ENCODE results near the gene PCDHA11.
"Not testable (repeated sequence)": the region's sequence is repeated elsewhere in the genome, so short reads cannot be mapped to it uniquely, and the experiment has no call there.

PCDHA11 gene, protein sequence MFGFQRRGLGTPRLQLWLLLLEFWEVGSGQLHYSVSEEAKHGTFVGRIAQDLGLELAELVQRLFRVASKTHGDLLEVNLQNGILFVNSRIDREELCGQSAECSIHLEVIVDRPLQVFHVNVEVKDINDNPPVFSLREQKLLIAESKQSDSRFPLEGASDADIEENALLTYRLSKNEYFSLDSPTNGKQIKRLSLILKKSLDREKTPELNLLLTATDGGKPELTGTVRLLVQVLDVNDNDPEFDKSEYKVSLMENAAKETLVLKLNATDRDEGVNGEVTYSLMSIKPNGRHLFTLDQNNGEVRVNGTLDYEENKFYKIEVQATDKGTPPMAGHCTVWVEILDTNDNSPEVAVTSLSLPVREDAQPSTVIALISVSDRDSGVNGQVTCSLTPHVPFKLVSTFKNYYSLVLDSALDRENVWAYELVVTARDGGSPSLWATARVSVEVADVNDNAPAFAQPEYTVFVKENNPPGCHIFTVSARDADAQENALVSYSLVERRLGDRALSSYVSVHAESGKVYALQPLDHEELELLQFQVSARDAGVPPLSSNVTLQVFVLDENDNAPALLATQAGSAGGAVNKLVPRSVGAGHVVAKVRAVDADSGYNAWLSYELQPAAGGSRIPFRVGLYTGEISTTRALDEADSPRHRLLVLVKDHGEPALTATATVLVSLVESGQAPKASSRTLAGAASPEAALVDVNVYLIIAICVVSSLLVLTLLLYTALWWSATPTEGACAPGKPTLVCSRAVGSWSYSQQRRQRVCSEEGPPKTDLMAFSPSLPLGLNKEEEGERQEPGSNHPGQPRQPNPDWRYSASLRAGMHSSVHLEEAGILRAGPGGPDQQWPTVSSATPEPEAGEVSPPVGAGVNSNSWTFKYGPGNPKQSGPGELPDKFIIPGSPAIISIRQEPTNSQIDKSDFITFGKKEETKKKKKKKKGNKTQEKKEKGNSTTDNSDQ

DNA sequence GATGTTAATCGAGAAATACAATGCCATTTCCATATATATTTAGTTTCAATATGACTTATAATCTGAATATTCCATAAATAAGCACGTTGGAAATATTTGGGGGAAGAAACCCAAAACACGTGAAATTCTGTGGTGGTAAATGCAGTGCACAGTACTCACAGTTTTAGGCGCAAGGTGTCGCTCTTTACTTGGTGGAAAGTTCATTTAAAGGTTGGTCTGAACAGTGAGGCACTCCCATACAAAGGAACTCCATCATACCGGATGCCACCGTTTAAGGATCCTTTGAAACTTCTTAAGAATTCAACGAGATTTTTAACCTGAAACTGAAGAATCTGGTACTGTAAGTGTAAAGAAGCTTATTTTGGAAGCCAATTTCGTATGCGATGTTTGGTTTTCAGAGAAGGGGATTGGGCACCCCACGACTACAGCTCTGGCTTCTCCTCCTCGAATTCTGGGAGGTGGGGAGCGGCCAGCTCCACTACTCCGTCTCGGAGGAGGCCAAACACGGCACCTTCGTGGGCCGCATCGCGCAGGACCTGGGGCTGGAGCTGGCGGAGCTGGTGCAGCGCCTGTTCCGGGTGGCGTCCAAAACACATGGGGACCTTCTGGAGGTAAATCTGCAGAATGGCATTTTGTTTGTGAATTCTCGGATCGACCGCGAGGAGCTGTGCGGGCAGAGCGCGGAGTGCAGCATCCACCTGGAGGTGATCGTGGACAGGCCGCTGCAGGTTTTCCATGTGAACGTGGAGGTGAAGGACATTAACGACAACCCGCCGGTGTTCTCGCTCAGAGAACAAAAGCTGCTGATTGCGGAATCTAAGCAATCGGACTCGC is at the start of gene PCDHA11:
Gene PCDHA11, plus strand, starts transcription at position 237 of the 834 bp plus-strand sequence. Its CDS starts 147 bp downstream, at position 384.
- DNase-seq (ENCODE audit: low read depth) = no peak
- H3K4me3 ChIP-seq (ENCODE audit: low read depth, low read length) = no peak within 1 kb of the TSS

DNA sequence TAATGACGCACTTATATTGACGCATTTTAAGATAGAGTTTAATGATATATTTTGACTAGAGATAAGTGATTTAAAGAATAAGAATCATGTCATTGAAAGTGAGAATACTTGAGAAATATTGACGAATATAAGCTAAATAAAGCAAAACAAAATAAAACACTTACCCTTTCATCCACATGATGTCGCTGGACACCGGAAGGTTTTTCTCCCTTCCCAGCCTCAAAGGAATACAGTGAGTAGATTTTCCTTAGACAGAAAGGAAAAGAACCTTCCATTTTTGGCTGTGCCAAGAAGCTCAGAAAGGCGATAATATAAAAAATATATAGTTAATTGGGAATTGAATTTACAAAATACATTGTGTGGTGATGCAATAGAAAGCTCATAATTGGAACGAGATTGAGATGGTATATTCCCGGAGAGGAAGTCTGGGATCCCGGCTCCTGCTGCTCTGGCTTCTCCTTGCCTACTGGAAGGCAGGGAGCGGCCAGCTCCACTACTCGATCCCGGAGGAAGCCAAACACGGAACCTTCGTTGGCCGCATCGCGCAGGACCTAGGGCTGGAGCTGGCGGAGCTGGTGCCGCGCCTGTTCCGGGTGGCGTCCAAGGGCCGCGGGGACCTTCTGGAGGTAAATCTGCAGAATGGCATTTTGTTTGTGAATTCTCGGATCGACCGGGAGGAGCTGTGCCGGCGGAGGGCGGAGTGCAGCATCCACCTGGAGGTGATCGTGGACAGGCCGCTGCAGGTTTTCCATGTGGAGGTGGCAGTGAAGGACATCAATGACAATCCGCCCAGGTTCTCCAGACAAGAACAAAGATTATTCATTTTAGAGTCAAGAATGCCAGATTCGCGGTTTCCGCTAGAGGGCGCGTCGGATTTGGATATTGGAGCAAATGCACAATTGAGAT is 47.1 kb upstream of the PCDHA11 start, which contains the start of gene PCDHA5:
Gene PCDHA5, plus strand, starts transcription at position 239 of the 906 bp plus-strand sequence.
- no peak within 1 kb of the TSS for H3K4me3 ChIP-seq (ENCODE audit: low read depth, low read length)
- DNase-seq (ENCODE audit: low read depth) = no peak

DNA sequence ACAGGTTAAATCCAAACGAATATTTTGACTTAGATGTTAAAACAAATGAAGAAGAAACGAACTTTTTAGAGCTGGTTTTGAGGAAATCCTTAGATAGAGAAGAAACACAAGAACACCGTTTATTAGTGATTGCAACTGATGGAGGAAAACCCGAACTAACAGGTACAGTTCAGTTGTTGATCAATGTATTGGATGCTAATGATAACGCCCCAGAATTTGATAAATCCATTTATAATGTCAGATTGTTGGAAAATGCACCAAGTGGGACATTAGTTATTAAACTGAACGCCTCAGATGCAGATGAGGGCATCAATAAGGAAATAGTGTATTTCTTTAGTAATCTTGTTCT is 46.5 kb upstream of the PCDHA11 start:
- H3K4me3 ChIP-seq (ENCODE audit: low read depth, low read length) = no peak overlapping the region
- no peak for DNase-seq (ENCODE audit: low read depth)

DNA sequence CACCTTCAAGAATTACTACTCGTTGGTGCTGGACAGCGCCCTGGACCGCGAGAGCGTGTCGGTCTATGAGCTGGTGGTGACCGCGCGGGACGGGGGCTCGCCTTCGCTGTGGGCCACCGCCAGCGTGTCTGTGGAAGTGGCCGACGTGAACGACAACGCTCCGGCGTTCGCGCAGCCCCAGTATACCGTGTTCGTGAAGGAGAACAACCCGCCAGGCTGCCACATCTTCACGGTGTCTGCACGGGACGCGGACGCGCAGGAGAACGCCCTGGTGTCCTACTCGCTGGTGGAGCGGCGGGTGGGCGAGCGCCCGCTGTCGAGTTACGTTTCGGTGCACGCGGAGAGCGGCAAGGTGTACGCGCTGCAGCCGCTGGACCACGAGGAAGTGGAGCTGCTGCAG is 45.8 kb upstream of the PCDHA11 start:
- not testable (repeated sequence) for H3K4me3 ChIP-seq (ENCODE audit: low read depth, low read length); DNase-seq (ENCODE audit: low read depth)

DNA sequence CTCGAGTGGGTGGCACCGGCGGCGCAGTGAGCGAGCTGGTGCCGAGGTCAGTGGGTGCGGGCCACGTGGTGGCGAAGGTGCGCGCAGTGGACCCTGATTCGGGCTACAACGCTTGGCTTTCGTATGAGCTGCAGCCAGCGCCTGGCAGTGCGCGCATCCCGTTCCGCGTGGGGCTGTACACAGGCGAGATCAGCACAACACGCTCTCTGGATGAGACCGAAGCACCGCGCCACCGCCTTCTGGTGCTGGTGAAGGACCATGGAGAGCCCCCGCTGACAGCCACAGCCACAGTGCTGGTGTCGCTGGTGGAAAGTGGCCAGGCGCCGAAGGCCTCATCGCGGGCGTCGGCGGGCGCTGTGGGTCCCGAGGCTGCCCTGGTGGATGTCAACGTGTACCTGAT is 45.3 kb upstream of the PCDHA11 start:
- no peak for DNase-seq (ENCODE audit: low read depth)
- no peak overlapping the region for H3K4me3 ChIP-seq (ENCODE audit: low read depth, low read length)

DNA sequence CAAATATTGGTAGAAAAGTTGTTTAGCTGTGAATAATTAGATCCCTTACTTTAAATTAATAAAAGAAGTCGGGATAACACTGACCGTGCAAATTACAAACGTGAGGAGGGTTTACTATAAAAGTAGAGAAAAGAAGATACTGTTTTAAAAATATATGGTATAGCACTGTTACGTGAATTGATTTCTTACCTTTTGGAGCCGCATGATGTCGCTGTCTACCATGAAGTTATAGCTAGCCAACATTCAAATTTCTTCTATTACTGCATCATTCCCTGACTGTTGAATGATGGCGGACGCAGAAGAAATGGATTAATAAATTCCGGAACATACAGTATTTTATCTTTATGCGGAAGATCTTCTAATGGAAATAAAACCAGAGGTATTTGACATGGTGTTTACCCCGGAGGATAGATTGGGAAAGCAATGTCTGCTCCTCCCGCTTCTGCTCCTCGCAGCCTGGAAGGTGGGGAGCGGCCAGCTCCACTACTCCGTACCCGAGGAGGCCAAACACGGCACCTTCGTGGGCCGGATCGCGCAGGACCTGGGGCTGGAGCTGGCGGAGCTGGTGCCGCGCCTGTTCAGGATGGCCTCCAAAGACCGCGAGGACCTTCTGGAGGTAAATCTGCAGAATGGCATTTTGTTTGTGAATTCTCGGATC is 40.9 kb upstream of the PCDHA11 start, which contains the start of gene PCDHA6:
Gene PCDHA6, plus strand, starts transcription at position 257 of the 658 bp plus-strand sequence. Its CDS starts 132 bp downstream, at position 389.
- peak within 1 kb of the TSS; percentile 23 for H3K4me3 ChIP-seq (ENCODE audit: low read depth, low read length)

DNA sequence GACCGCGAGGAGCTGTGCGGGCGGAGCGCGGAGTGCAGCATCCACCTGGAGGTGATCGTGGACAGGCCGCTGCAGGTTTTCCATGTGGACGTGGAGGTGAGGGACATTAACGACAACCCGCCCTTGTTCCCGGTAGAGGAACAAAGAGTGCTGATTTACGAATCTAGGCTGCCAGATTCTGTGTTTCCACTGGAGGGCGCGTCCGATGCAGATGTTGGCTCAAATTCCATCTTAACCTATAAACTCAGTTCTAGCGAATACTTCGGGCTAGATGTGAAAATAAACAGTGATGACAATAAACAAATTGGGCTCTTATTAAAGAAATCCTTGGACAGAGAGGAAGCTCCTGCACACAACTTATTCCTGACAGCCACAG is 40.4 kb upstream of the PCDHA11 start:
- H3K4me3 ChIP-seq (ENCODE audit: low read depth, low read length) = no peak overlapping the region
- DNase-seq (ENCODE audit: low read depth) = no peak

More for the DNA sequence above, 40.9 kb upstream of the PCDHA11 start, which contains the start of gene PCDHA6:
- DNase-seq (ENCODE audit: low read depth) = no peak

DNA sequence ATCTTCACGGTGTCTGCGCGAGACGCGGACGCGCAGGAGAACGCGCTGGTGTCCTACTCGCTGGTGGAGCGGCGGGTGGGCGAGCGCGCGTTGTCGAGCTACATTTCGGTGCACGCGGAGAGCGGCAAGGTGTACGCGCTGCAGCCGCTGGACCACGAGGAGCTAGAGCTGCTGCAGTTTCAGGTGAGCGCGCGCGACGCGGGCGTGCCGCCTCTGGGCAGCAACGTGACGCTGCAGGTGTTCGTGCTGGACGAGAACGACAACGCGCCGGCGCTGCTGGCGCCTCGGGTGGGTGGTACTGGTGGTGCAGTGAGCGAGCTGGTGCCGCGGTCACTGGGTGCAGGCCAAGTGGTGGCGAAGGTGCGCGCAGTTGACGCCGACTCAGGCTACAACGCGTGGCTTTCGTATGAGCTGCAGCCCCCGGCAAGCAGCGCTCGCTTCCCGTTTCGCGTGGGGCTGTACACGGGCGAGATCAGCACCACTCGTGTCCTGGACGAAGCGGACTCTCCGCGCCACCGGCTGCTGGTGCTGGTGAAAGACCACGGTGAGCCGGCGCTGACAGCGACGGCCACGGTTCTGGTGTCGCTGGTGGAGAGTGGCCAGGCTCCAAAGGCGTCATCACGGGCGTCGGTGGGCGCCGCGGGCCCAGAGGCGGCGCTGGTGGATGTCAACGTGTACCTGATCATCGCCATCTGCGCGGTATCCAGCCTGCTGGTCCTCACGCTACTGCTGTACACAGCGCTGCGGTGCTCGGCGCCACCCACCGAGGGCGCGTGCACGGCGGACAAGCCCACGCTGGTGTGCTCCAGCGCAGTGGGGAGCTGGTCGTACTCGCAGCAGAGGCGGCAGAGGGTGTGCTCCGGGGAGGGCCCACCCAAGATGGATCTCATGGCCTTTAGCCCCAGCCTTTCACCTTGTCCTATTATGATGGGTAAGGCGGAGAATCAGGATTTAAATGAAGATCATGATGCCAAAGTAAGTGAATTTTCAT is 39.0 kb upstream of the PCDHA11 start:
- not testable (repeated sequence) for DNase-seq (ENCODE audit: low read depth); H3K4me3 ChIP-seq (ENCODE audit: low read depth, low read length)

DNA sequence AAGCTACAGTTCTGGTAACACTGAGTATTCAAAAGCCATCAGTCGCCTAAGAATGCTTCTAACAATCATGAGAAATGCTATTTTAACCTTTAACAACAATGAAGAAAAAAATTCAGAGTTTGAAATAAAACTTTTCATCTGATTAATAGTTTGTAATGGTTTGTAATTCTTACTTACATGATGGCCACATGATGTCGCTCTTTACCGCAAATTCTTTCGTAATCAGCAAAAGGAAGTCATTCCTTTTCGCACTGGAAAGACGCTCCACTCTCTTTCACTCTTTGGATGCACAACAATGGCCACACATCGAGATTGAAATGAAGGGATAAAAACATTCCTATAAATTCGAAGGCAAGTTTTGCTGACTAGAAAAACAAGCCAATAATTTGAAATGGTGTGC is 34.8 kb upstream of the PCDHA11 start, which contains the start of gene PCDHA7:
Gene PCDHA7, plus strand, starts transcription at position 277 of the 400 bp plus-strand sequence. Its CDS starts 115 bp downstream, at position 392.
- H3K4me3 ChIP-seq (ENCODE audit: low read depth, low read length) = peak within 1 kb of the TSS; percentile 26
- DNase-seq (ENCODE audit: low read depth) = no peak

DNA sequence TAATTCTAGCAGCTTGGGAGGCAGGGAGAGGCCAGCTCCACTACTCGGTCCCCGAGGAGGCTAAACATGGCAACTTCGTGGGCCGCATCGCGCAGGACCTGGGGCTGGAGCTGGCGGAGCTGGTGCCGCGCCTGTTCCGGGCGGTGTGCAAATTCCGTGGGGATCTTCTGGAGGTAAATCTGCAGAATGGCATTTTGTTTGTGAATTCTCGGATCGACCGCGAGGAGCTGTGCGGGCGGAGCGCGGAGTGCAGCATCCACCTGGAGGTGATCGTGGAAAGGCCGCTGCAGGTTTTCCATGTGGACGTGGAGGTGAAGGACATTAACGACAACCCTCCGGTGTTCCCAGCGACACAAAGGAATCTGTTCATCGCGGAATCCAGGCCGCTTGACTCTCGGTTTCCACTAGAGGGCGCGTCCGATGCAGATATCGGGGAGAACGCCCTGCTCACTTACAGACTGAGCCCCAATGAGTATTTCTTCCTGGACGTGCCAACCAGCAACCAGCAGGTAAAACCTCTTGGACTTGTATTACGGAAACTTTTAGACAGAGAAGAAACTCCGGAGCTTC is 34.2 kb upstream of the PCDHA11 start:
- DNase-seq (ENCODE audit: low read depth) = not testable (repeated sequence)
- peak overlapping the region; percentile 26 for H3K4me3 ChIP-seq (ENCODE audit: low read depth, low read length)

DNA sequence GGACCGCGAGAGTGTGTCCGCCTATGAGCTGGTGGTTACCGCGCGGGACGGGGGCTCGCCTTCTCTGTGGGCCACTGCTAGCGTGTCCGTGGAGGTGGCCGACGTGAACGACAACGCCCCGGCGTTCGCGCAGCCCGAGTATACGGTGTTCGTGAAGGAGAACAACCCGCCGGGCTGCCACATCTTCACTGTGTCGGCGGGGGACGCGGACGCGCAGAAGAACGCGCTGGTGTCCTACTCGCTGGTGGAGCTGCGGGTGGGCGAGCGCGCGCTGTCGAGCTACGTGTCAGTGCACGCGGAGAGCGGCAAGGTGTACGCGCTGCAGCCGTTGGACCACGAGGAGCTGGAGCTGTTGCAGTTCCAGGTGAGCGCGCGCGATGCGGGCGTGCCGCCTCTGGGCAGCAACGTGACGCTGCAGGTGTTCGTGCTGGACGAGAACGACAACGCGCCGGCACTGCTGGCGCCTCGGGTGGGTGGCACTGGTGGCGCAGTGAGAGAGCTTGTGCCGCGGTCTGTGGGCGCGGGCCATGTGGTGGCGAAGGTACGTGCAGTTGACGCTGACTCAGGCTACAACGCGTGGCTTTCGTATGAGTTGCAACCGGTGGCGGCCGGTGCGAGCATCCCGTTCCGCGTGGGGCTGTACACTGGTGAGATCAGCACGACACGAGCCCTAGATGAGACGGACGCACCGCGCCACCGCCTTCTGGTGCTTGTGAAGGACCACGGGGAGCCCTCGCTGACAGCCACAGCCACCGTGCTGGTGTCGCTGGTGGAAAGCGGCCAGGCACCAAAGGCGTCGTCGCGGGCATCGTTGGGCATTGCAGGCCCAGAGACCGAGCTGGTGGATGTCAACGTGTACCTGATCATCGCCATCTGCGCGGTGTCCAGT is 32.9 kb upstream of the PCDHA11 start:
- no peak overlapping the region for H3K4me3 ChIP-seq (ENCODE audit: low read depth, low read length)
- DNase-seq (ENCODE audit: low read depth) = no peak

DNA sequence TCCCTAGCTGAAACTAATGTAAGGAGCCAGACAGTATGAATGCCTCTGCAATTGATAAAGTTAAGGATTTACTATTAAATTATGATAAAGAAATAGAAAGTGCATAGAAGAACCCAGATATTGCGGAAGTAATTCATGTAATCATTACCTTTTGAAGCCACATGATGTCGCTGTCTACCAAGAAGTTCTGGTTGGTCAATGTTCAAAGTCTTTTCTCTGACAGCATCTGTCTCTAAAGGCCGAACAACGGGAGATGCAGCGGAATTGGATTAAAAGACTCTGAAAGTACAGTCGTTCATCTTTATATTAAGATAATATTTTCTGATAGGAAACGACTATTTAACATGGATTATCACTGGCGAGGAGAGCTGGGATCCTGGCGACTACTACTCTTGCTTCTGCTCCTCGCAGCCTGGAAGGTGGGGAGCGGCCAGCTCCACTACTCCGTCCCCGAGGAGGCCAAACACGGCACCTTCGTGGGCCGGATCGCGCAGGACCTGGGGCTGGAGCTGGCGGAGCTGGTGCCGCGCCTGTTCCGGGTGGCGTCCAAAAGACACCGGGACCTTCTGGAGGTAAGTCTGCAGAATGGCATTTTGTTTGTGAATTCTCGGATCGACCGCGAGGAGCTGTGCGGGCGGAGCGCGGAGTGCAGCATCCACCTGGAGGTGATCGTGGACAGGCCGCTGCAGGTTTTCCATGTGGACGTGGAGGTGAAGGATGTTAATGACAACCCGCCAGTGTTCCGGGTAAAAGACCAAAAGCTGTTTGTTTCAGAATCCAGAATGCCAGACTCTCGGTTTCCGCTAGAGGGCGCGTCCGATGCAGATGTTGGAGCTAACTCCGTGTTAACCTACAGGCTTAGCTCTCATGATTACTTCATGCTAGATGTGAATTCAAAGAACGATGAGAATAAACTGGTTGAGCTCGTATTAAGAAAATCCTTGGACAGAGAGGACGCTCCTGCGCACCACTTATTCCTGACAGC is 27.5 kb upstream of the PCDHA11 start, which contains the start of gene PCDHA8:
Gene PCDHA8, plus strand, starts transcription at position 210 of the 985 bp plus-strand sequence. Its CDS starts 135 bp downstream, at position 345.
- H3K4me3 ChIP-seq (ENCODE audit: low read depth, low read length) = no peak within 1 kb of the TSS
- DNase-seq (ENCODE audit: low read depth) = no peak

DNA sequence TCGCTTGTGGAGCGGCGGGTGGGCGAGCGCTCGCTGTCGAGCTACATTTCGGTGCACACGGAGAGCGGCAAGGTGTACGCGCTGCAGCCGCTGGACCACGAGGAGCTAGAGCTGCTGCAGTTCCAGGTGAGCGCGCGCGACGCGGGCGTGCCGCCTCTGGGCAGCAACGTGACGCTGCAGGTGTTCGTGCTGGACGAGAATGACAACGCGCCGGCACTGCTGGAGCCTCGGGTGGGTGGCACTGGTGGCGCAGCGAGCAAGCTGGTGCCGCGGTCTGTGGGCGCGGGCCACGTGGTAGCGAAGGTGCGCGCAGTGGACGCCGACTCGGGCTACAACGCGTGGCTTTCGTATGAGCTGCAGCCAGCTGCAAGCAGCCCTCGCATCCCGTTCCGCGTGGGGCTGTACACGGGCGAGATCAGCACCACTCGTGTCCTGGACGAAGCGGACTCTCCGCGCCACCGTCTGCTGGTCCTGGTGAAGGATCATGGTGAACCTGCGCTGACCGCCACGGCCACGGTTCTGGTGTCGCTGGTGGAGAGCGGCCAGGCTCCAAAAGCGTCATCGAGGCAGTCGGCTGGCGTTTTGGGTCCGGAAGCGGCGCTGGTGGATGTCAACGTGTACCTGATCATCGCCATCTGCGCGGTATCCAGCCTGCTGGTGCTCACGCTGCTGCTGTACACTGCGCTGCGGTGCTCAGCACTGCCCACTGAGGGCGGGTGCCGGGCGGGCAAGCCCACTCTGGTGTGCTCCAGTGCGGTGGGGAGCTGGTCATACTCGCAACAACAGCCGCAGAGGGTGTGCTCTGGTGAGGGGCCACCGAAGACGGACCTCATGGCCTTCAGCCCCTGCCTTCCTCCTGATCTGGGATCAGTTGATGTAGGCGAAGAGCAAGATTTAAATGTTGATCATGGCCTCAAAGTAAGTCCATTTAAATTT is 25.7 kb upstream of the PCDHA11 start:
- DNase-seq (ENCODE audit: low read depth) = no peak
- H3K4me3 ChIP-seq (ENCODE audit: low read depth, low read length) = no peak overlapping the region
